Osteoblast (primary cell): ENCODE results near the gene IQCH. TPM values are rescaled to one million over a fixed set of nuclear protein-coding genes. Genes with fewer than 3 reads are reported as not detected.

Experiments used
- DNase-seq: peaks from one replicate; pipeline ENCODE4 v3.0.0; 2011; ENCODE audit warnings: low spot score, mixed read lengths; ENCODE audit not compliant: insufficient read length; ENCODE audit errors: missing footprints
- H2AFZ ChIP-seq: 2 replicates; pipeline ENCODE4 v1.6.0; 2011; ENCODE audit warnings: mild to moderate bottlenecking, low read length
- H3K27ac ChIP-seq: 2 replicates; pipeline ENCODE4 v1.5.1; 2011; ENCODE audit warnings: mild to moderate bottlenecking, low read depth, low read length, moderate library complexity
- H3K27me3 ChIP-seq: 2 replicates; pipeline ENCODE4 v1.6.0; 2012; ENCODE audit warnings: mild to moderate bottlenecking, control low read depth, inconsistent platforms, low read length, moderate library complexity; ENCODE audit not compliant: insufficient read depth
- H3K36me3 ChIP-seq: 2 replicates; pipeline ENCODE4 v1.5.1; 2011; ENCODE audit warnings: mild to moderate bottlenecking, low read length, control low read depth, moderate library complexity; ENCODE audit not compliant: insufficient read depth
- H3K4me1 ChIP-seq: 2 replicates; pipeline ENCODE4 v1.5.1; 2011; ENCODE audit warnings: mild to moderate bottlenecking, low read length, control low read depth, moderate library complexity; ENCODE audit not compliant: insufficient read depth
- H3K4me2 ChIP-seq: 2 replicates; pipeline ENCODE4 v1.6.0; 2011; ENCODE audit warnings: mild to moderate bottlenecking, low read length; ENCODE audit not compliant: insufficient read depth
- H3K4me3 ChIP-seq: fragments of 200-600 bp; sonication (generic); 3 replicates; pipeline ENCODE4 v1.5.1; 2012; ENCODE audit warnings: mild to moderate bottlenecking, low read length, inconsistent platforms; ENCODE audit not compliant: insufficient read depth
- H3K79me2 ChIP-seq: 2 replicates; pipeline ENCODE4 v1.6.0; 2012; ENCODE audit warnings: mild to moderate bottlenecking, low read length, control low read depth, inconsistent platforms; ENCODE audit not compliant: insufficient read depth
- H3K9me3 ChIP-seq: 2 replicates; pipeline ENCODE4 v1.5.1; 2011; ENCODE audit warnings: low read depth, low read length, control low read depth
- H4K20me1 ChIP-seq: 2 replicates; pipeline ENCODE4 v1.6.0; 2012; ENCODE audit warnings: mild to moderate bottlenecking, low read length, control low read depth; ENCODE audit not compliant: insufficient read depth
- total RNA-seq: library from RNA; depleted of rRNA; stranded (reverse); fragments of >200 nt; gene quantifications from 2 replicates; pipeline ENCODE4 v1.2.3, GENCODE V29; 2012
- TF ChIP-seq, protein P1 (sequence below): IDR thresholded peaks from 2 replicates; pipeline ENCODE4 v1.5.1; 2011; ENCODE audit warnings: mild to moderate bottlenecking, low read depth, low read length, moderate library complexity; ENCODE audit errors: extremely low read depth

IQCH gene
- total RNA-seq, 1 donor: 5.8 TPM

DNA sequence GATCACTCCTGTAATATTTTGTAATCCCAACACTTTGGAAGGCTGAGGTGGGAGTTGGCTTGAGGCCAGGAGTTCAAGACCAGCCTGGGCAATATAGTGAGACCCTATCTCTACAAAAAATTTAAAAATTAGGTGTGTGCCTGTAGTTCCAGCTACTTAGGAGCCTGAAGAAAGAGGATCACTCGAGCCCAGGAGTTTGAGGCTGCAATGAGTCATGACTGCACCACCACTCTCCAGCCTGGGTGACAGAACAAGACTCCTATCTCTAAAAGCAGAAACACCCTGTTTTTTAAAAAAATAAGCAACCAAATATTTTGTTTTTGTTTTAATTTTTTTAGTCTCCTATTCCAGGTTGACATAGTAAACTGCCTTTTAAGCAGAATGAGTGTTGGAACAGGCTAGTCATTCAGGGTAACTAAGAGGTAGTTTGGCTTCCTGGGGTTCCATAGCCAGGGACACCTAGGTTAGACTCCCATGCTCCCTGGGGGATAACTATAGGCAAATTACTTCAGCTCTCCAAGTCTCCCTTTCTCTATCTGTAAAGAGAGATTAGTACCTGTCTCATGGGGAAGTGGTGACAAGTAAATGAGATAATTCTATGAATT, 151.8 kb downstream of the IQCH start:
- Histone ChIP-seq H3K27me3 (no peaks in the 10 kb centered on the region), H3K9me3 (no peaks in the 10 kb centered on the region), H3K4me3 (no peak overlapping the region), H2AFZ (no peak overlapping the region), H4K20me1 (no peaks in the 10 kb centered on the region), H3K27ac (no peak overlapping the region), H3K4me1 (peaks cover 10% of the 10 kb centered on the region), H3K36me3 (no peaks in the 10 kb centered on the region), H3K4me2 (no peak overlapping the region), H3K79me2 (no peaks in the 10 kb centered on the region)
- no peak for DNase-seq
- TF ChIP-seq, protein P1, sequence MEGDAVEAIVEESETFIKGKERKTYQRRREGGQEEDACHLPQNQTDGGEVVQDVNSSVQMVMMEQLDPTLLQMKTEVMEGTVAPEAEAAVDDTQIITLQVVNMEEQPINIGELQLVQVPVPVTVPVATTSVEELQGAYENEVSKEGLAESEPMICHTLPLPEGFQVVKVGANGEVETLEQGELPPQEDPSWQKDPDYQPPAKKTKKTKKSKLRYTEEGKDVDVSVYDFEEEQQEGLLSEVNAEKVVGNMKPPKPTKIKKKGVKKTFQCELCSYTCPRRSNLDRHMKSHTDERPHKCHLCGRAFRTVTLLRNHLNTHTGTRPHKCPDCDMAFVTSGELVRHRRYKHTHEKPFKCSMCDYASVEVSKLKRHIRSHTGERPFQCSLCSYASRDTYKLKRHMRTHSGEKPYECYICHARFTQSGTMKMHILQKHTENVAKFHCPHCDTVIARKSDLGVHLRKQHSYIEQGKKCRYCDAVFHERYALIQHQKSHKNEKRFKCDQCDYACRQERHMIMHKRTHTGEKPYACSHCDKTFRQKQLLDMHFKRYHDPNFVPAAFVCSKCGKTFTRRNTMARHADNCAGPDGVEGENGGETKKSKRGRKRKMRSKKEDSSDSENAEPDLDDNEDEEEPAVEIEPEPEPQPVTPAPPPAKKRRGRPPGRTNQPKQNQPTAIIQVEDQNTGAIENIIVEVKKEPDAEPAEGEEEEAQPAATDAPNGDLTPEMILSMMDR: no peak

- H3K4me2 ChIP-seq: no peak overlapping the region
Measured at GRCh38 chr15:67407786-67408185, 153.2 kb downstream of the IQCH start.

GRCh38 chr15:67409175-67409574, 154.6 kb downstream of the IQCH start:
- DNase-seq: no peak
- TF ChIP-seq, protein P1: no peak
- Histone ChIP-seq H3K36me3 (no peaks in the 10 kb centered on the region), H3K27me3 (no peaks in the 10 kb centered on the region), H3K4me3 (no peak overlapping the region), H3K27ac (no peak overlapping the region), H3K79me2 (no peaks in the 10 kb centered on the region), H3K4me1 (peaks cover 17% of the 10 kb centered on the region), H3K4me2 (no peak overlapping the region), H3K9me3 (no peaks in the 10 kb centered on the region), H4K20me1 (no peaks in the 10 kb centered on the region), H2AFZ (no peak overlapping the region)

More at GRCh38 chr15:67407786-67408185, 153.2 kb downstream of the IQCH start:
- H3K36me3 ChIP-seq: no peaks in the 10 kb centered on the region
- H3K27ac ChIP-seq: no peak overlapping the region
- H3K9me3 ChIP-seq: no peaks in the 10 kb centered on the region
- no peaks in the 10 kb centered on the region for H4K20me1 ChIP-seq
- no peaks in the 10 kb centered on the region for H3K79me2 ChIP-seq
- no peak overlapping the region for H2AFZ ChIP-seq
- peaks cover 10% of the 10 kb centered on the region for H3K4me1 ChIP-seq
- no peak overlapping the region for H3K4me3 ChIP-seq
- H3K27me3 ChIP-seq: no peaks in the 10 kb centered on the region
- TF ChIP-seq, protein P1: no peak
- no peak for DNase-seq

GRCh38 chr15:67411486-67411885, 156.9 kb downstream of the IQCH start:
- TF ChIP-seq, protein P1: no peak
- no peak overlapping the region for H3K4me3 ChIP-seq
- H3K27me3 ChIP-seq: no peaks in the 10 kb centered on the region
- no peak overlapping the region for H3K27ac ChIP-seq
- peaks cover 9% of the 10 kb centered on the region for H3K4me1 ChIP-seq
- no peaks in the 10 kb centered on the region for H3K36me3 ChIP-seq
- no peak overlapping the region for H3K4me2 ChIP-seq
- H4K20me1 ChIP-seq: no peaks in the 10 kb centered on the region
- no peak for DNase-seq
- no peaks in the 10 kb centered on the region for H3K9me3 ChIP-seq
- H3K79me2 ChIP-seq: no peaks in the 10 kb centered on the region
- no peak overlapping the region for H2AFZ ChIP-seq
